SK-N-SH treated with all-trans-retinoic acid at 6 μM for 48 hours (cell line): Measurements from ENCODE around the gene SDK1.
A peak's percentile ranks its signal among the peaks of the same experiment; 100 is the strongest.

Source experiments
- ATAC-seq: fragments of 200-7000 bp; cut with Tn5 transposase; 3 replicates; pipeline ENCODE4 v1.9.1; 2020; ENCODE audit warnings: mild to moderate bottlenecking, moderate library complexity
- ARNTL ChIP-seq: fragments of 450-650 bp; formaldehyde crosslinking; IDR thresholded peaks from 2 replicates; pipeline ENCODE4 v1.5.0; 2020; ENCODE audit warnings: low read depth, mild to moderate bottlenecking, moderate library complexity, borderline replicate concordance
- BACH2 ChIP-seq: fragments of 250-450 bp; sonication (Bioruptor Pico); IDR thresholded peaks from 2 replicates; pipeline ENCODE4 v1.9.0; 2021; ENCODE audit warnings: mild to moderate bottlenecking, borderline replicate concordance
- CREB5 ChIP-seq: fragments of 250-450 bp; sonication (Bioruptor Pico); IDR thresholded peaks from 2 replicates; pipeline ENCODE4 v1.5.1; 2020; ENCODE audit warnings: low read depth, mild to moderate bottlenecking, moderate library complexity
- CSDC2 ChIP-seq: fragments of 250-450 bp; sonication (Bioruptor Pico); IDR thresholded peaks from 2 replicates; pipeline ENCODE4 v1.5.0; 2020; ENCODE audit warnings: mild to moderate bottlenecking, moderate library complexity
- ESRRG ChIP-seq: fragments of 250-450 bp; sonication (Bioruptor Pico); IDR thresholded peaks from 2 replicates; pipeline ENCODE4 v1.6.1; 2021; ENCODE audit warnings: mild to moderate bottlenecking
- GLIS3 ChIP-seq: fragments of 250-450 bp; sonication (Bioruptor Pico); IDR thresholded peaks from 2 replicates; pipeline ENCODE4 v1.5.0; 2020; ENCODE audit warnings: mild to moderate bottlenecking, moderate library complexity
- ISL1 ChIP-seq: fragments of 250-450 bp; sonication (Bioruptor Pico); IDR thresholded peaks from 2 replicates; pipeline ENCODE4 v2.1.2; 2022; ENCODE audit warnings: mild to moderate bottlenecking, moderate library complexity
- OSR1 ChIP-seq: fragments of 250-450 bp; sonication (Bioruptor Pico); IDR thresholded peaks from 2 replicates; pipeline ENCODE4 v1.8.0; 2022; ENCODE audit warnings: moderate library complexity, mild to moderate bottlenecking, inconsistent platforms
- PPARA ChIP-seq: fragments of 250-450 bp; sonication (Bioruptor Pico); IDR thresholded peaks from 2 replicates; pipeline ENCODE4 v1.5.0; 2020; ENCODE audit warnings: mild to moderate bottlenecking, borderline replicate concordance
- RARB ChIP-seq: fragments of 250-450 bp; sonication (Bioruptor Pico); IDR thresholded peaks from 2 replicates; pipeline ENCODE4 v1.8.0; 2021; ENCODE audit warnings: mild to moderate bottlenecking, moderate library complexity
- SNAI2 ChIP-seq: fragments of 250-450 bp; sonication (Bioruptor Pico); IDR thresholded peaks from 2 replicates; pipeline ENCODE4 v1.5.0; 2020; ENCODE audit warnings: mild to moderate bottlenecking, moderate library complexity
- TCF4 ChIP-seq: fragments of 250-450 bp; sonication (Bioruptor Pico); IDR thresholded peaks from 2 replicates; pipeline ENCODE4 v1.8.0; 2021; ENCODE audit warnings: mild to moderate bottlenecking, moderate library complexity, borderline replicate concordance
- TOX ChIP-seq: fragments of 250-450 bp; sonication (Bioruptor Pico); IDR thresholded peaks from 2 replicates; pipeline ENCODE4 v1.8.0; 2021; ENCODE audit warnings: mild to moderate bottlenecking, moderate library complexity, borderline replicate concordance
- ZC3H10 ChIP-seq: fragments of 250-450 bp; sonication (Bioruptor Pico); IDR thresholded peaks from 2 replicates; pipeline ENCODE4 v1.5.1; 2021; ENCODE audit warnings: mild to moderate bottlenecking, moderate library complexity
- ZFP3 ChIP-seq: fragments of 250-450 bp; sonication (Bioruptor Pico); IDR thresholded peaks from 2 replicates; pipeline ENCODE4 v1.5.0; 2020; ENCODE audit warnings: mild to moderate bottlenecking, moderate library complexity
- ZFP30 ChIP-seq: fragments of 450-650 bp; formaldehyde crosslinking; IDR thresholded peaks from 2 replicates; pipeline ENCODE4 v1.5.0; 2022; ENCODE audit warnings: mild to moderate bottlenecking, moderate library complexity
- ZNF565 ChIP-seq: fragments of 450-650 bp; formaldehyde crosslinking; conservative IDR thresholded peaks from 2 replicates; pipeline ENCODE4 v1.5.0; 2020; ENCODE audit warnings: low read depth, mild to moderate bottlenecking, moderate library complexity
- ZNF70 ChIP-seq: fragments of 450-650 bp; formaldehyde crosslinking; IDR thresholded peaks from 2 replicates; pipeline ENCODE4 v1.5.0; 2020; ENCODE audit warnings: mild to moderate bottlenecking, moderate library complexity
- ZNF8 ChIP-seq: fragments of 450-650 bp; formaldehyde crosslinking; IDR thresholded peaks from 2 replicates; pipeline ENCODE4 v1.5.0; 2020; ENCODE audit warnings: mild to moderate bottlenecking, moderate library complexity
- TF ChIP-seq, protein P1 (sequence below): fragments of 250-450 bp; sonication (Bioruptor Pico); IDR thresholded peaks from 2 replicates; pipeline ENCODE4 v1.8.0; 2021; ENCODE audit warnings: low read depth, mild to moderate bottlenecking, moderate library complexity, borderline replicate concordance
- TF ChIP-seq, protein P2 (sequence below): fragments of 250-450 bp; sonication (Bioruptor Pico); IDR thresholded peaks from 2 replicates; pipeline ENCODE4 v1.8.0; 2020; ENCODE audit warnings: mild to moderate bottlenecking, moderate library complexity, borderline replicate concordance

The SDK1 gene

DNA sequence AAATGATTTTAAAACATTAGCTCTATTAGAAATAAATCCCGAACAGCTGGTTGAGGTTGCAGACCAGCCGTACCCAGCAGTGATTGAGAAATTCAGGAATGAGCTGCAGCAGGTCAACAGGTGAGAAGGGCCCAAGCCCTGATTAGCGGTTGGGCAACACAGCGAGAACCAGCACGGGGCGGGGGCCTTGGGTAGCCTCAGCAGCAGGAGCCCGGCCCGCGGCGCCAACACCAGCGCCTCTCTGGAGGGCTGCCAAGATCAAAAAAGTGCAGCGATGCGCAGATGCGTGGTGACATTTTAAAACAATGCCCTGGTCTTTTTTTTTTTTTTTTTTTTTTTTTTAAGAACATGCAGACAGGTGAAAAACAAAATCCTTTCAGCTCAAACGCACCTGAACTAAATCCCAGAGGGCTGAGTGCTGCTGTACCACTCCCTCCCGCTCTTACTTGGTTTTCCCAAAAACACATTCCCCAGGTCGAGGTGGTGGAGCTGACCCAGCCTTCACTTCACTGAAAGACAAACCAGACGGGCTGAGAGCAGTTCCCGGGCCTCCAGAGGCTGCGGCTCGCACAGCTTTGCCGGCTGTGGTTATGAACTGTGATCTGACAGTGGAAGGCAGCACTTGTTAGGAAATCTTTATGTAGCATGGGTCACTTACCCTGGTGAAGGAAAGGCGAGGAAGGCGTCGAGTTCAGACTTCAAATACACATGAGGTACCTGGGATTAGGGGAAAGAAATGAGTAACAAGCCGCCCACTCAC is 579.4 kb downstream of the SDK1 start:
- TF ChIP-seq RARB, result no peak
- TF ChIP-seq ZNF70, result no peak
- no peak for TF ChIP-seq CREB5
- no peak for TF ChIP-seq BACH2 (CRISPR knock-in tag)
- no peak for ATAC-seq

DNA sequence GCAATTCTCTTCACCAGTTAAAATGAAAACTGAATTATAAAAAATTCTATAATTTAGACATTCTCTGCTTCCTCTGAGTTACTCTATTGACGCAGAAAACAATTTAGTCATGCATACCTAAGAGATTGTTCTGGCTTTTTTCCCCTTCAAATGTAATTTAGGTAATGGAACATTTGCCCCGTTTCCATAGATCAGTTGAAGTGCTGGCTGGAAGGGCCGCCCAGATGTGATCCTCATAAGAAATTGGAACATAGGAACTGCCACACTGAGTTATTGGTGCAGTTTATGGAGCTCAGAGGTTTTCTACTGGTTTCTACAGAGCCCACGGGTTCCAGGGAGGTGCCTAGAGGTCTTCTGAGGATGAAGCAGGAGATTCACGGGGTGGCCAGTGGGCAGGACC is 581.7 kb downstream of the SDK1 start:
- ATAC-seq, result no peak
- TF ChIP-seq, protein P1, sequence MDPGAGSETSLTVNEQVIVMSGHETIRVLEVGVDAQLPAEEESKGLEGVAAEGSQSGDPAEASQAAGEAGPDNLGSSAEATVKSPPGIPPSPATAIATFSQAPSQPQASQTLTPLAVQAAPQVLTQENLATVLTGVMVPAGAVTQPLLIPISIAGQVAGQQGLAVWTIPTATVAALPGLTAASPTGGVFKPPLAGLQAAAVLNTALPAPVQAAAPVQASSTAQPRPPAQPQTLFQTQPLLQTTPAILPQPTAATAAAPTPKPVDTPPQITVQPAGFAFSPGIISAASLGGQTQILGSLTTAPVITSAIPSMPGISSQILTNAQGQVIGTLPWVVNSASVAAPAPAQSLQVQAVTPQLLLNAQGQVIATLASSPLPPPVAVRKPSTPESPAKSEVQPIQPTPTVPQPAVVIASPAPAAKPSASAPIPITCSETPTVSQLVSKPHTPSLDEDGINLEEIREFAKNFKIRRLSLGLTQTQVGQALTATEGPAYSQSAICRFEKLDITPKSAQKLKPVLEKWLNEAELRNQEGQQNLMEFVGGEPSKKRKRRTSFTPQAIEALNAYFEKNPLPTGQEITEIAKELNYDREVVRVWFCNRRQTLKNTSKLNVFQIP, result no peak
- no peak for TF ChIP-seq ESRRG (CRISPR knock-in tag)
- peak; percentile 43 for TF ChIP-seq ISL1 (CRISPR knock-in tag)
- no peak for TF ChIP-seq ZNF70
- TF ChIP-seq ZC3H10 (CRISPR knock-in tag), result no peak
- no peak for TF ChIP-seq OSR1
- no peak for TF ChIP-seq CSDC2 (CRISPR knock-in tag)

DNA sequence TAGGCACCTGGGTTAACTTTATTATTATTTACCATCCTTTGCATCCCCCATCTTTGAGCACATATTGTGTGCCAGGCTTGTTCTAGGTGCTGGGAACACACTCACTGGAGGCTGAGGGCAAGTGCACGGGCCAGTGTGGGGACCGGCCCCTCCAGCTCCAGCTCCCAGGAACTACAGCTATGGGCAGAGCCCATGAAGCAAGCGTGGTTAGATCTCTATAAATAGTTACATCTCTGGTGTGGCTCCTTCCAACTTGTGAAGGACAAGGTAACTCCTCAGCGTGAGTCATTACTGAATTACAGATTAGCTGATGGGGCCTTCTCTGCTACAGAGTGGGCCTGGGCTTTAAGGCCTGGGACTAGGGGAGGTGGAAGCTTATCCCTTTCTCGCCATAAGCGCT is 583.5 kb downstream of the SDK1 start:
- no peak for ATAC-seq
- no peak for TF ChIP-seq PPARA (CRISPR knock-in tag)
- no peak for TF ChIP-seq ARNTL (CRISPR knock-in tag)
- TF ChIP-seq, protein P1, result no peak
- no peak for TF ChIP-seq ZNF70
- no peak for TF ChIP-seq SNAI2 (CRISPR knock-in tag)
- TF ChIP-seq OSR1, result no peak
- TF ChIP-seq ESRRG (CRISPR knock-in tag), result no peak
- no peak for TF ChIP-seq ZFP30 (CRISPR knock-in tag)
- no peak for TF ChIP-seq RARB
- no peak for TF ChIP-seq TCF4 (CRISPR knock-in tag)
- no peak for TF ChIP-seq ZNF565 (CRISPR knock-in tag)
- TF ChIP-seq ZFP3 (CRISPR knock-in tag), result no peak
- TF ChIP-seq GLIS3 (CRISPR knock-in tag), result no peak
- no peak for TF ChIP-seq ZNF8 (CRISPR knock-in tag)
- TF ChIP-seq ZC3H10 (CRISPR knock-in tag), result no peak
- TF ChIP-seq TOX (CRISPR knock-in tag), result no peak

GRCh38 chr7:3887096-3887690 is 586.1 kb downstream of the SDK1 start:
- ATAC-seq, result no peak

More at GRCh38 chr7:3887096-3887690, 586.1 kb downstream of the SDK1 start:
- TF ChIP-seq BACH2 (CRISPR knock-in tag) (no peak), ZFP30 (CRISPR knock-in tag) (no peak), ZNF8 (CRISPR knock-in tag) (no peak), SNAI2 (CRISPR knock-in tag) (no peak), CSDC2 (CRISPR knock-in tag) (no peak), ZFP3 (CRISPR knock-in tag) (no peak), RARB (no peak), PPARA (CRISPR knock-in tag) (no peak), TOX (CRISPR knock-in tag) (no peak), ESRRG (CRISPR knock-in tag) (no peak), TCF4 (CRISPR knock-in tag) (no peak), ISL1 (CRISPR knock-in tag) (no peak)
- TF ChIP-seq, protein P2, sequence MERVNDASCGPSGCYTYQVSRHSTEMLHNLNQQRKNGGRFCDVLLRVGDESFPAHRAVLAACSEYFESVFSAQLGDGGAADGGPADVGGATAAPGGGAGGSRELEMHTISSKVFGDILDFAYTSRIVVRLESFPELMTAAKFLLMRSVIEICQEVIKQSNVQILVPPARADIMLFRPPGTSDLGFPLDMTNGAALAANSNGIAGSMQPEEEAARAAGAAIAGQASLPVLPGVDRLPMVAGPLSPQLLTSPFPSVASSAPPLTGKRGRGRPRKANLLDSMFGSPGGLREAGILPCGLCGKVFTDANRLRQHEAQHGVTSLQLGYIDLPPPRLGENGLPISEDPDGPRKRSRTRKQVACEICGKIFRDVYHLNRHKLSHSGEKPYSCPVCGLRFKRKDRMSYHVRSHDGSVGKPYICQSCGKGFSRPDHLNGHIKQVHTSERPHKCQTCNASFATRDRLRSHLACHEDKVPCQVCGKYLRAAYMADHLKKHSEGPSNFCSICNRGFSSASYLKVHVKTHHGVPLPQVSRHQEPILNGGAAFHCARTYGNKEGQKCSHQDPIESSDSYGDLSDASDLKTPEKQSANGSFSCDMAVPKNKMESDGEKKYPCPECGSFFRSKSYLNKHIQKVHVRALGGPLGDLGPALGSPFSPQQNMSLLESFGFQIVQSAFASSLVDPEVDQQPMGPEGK, result no peak
- TF ChIP-seq, protein P1, result no peak
